Renal cortex interstitium (tissue), 11 donors: ENCODE data around the gene RAB31. TPM values are rescaled to one million over a fixed set of nuclear protein-coding genes. Genes with fewer than 3 reads are reported as not detected.

ENCODE experiments used
- DNase-seq, 11 donors: peaks; one replicate each; pipeline ENCODE4 v3.0.0-alpha.2; 2013; ENCODE audit warnings: low read depth in 9 of 11, low spot score in 4 of 11; ENCODE audit errors: extremely low read depth in 1 of 11
- polyA plus RNA-seq, 3 donors: library from polyadenylated mRNA; unstranded; fragments of 120-200 nt; gene quantifications; one replicate each; pipeline ENCODE4 v1.2.1, GENCODE V29; 2013; ENCODE audit not compliant: insufficient read length in 3 of 3

RAB31 gene
- polyA plus RNA-seq, 3 donors = 25.3 to 30.7 (median 30.4) TPM

GRCh38 chr18:9743200-9744016 is 35.3 kb downstream of the RAB31 start:
- no peak for DNase-seq

- no peak for DNase-seq
Measured at GRCh38 chr18:9746958-9747357, 38.9 kb downstream of the RAB31 start.

GRCh38 chr18:9749611-9750010 is 41.5 kb downstream of the RAB31 start:
- DNase-seq = no peak

GRCh38 chr18:9750112-9750511 is 42.0 kb downstream of the RAB31 start:
- no peak for DNase-seq

GRCh38 chr18:9750606-9751304 is 42.7 kb downstream of the RAB31 start:
- no peak for DNase-seq

- DNase-seq = no peak
Measured at GRCh38 chr18:9751371-9752031, 43.4 kb downstream of the RAB31 start.

- no peak for DNase-seq
Measured at GRCh38 chr18:9753846-9754245, 45.7 kb downstream of the RAB31 start.

- DNase-seq = no peak
Measured at GRCh38 chr18:9755110-9755509, 47.0 kb downstream of the RAB31 start.

GRCh38 chr18:9755615-9756014 is 47.5 kb downstream of the RAB31 start:
- no peak for DNase-seq

- DNase-seq = no peak
Measured at GRCh38 chr18:9756271-9756932, 48.3 kb downstream of the RAB31 start.

GRCh38 chr18:9756933-9757470 is 48.9 kb downstream of the RAB31 start:
- no peak for DNase-seq

GRCh38 chr18:9757827-9758621 is 49.9 kb downstream of the RAB31 start:
- no peak for DNase-seq

GRCh38 chr18:9758624-9759075 is 50.5 kb downstream of the RAB31 start:
- DNase-seq = no peak

- no peak for DNase-seq
Measured at GRCh38 chr18:9760641-9761040, 52.5 kb downstream of the RAB31 start.

GRCh38 chr18:9762526-9762925 is 54.4 kb downstream of the RAB31 start:
- DNase-seq = no peak

- no peak for DNase-seq
Measured at GRCh38 chr18:9763157-9763556, 55.1 kb downstream of the RAB31 start.

GRCh38 chr18:9764011-9764481 is 55.9 kb downstream of the RAB31 start:
- DNase-seq = peak in 1 of 11 donors; percentile 47

GRCh38 chr18:9765501-9765900 is 57.4 kb downstream of the RAB31 start:
- no peak for DNase-seq
